Measurements from ENCODE around the gene HOXC6.

HOXC6 gene

GRCh38 chr12:54016478-54016964, 11.7 kb upstream of the HOXC6 start:
- no peak for DNase-seq

GRCh38 chr12:54017027-54017788, 11.0 kb upstream of the HOXC6 start:
- DNase-seq, result no peak

- DNase-seq, result peak; percentile 49
Measured at GRCh38 chr12:54017878-54018467, 10.3 kb upstream of the HOXC6 start.

DNA sequence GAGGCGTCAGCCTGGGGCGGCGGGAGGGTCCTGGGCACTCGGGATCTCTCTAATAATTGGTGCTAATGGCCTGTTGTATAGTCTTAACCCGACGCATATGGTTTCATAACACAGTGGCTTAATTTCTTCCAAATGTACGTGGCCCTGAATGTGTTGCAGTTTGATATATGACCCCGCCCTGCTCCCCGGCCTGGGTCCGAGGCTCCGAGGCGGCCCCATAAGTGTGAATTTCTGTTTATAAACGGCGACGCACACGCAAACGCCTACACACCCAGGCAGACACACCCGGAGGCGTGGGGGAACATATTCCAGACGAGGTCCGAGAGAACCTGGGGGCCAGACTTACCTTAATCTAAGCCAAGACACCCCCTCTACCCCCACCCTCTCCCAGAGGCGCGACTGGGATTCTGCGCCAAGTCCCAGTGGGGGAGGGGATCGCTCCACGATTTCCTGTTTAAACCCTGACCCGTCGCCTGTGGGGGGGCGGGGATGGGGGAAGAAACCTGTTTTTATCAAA, 9.7 kb upstream of the HOXC6 start:
- DNase-seq, result no peak

DNA sequence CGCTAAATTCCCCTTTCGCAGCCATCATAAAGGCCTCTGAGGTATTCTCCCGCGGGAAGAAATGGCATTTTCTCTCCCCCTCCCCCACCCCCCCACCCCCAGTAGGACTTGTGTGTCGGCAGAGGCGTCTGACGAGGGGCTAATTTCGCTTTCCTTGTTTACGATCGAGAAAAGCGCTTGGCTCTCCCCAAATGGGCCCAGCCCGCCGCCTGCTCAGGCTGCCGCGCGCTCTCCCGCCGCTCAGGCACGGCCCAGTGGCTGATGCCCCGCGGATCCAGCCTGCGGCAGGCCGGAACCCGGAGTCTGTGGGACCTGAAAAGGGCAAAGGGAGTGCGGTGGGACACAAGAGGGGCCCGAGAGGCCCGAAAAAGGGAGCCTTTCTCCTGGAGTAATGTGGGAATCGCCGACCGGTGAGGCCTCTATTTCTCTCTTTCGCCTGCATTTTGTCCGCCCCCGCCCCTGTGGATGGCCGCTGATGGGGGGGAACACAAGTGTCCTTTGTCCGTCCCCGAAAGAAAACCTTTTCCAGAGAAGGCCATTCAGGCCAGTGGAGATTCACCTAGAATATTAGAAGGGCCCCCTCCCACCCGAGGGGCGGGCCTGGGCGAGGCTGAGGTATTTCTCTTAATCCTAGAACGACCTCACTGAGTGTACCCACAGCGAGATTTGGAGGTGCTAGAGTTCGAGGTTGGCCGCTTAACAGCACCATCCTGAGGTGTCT, 9.0 kb upstream of the HOXC6 start:
- no peak for DNase-seq

- no peak for DNase-seq
Measured at GRCh38 chr12:54019924-54020590, 8.2 kb upstream of the HOXC6 start.

DNA sequence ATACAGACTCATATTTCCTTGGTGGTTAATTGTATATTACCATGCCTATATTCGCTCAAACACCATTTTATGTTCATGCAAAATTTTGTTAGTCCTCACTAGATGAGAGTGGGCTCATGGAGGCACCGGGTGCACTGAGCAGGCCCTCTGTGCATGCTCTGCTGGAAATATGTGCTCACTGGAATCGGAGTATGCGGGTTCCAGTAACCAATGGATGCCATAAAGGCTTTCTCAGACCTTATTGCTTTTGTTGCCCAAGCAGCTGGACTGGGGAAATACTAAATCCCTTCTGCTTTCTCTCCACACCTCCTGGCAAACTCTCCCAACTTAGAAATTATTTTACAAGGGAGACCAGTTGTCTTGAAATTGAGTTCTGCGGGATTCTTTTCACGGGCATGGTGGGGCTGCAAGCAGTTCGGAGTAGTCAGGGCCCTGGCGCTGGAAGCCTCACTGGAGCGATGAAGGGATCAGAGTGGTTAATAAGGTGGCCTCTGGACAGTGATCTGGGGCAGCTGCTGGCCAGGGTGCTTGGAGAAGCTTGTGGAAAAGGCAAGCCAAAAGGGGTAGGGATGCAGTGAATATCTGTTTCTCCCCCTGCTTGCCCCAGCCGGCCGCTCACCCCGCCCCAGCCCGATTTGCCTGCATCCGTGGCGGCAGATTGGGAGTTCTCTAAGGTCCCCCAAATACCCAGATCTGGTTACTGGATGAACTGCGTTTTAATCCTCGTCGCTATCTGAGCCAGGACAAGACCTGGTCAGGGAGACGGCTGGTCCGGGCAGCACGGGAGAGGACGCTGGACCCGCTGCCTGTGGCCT, 7.4 kb upstream of the HOXC6 start:
- DNase-seq, result no peak

DNA sequence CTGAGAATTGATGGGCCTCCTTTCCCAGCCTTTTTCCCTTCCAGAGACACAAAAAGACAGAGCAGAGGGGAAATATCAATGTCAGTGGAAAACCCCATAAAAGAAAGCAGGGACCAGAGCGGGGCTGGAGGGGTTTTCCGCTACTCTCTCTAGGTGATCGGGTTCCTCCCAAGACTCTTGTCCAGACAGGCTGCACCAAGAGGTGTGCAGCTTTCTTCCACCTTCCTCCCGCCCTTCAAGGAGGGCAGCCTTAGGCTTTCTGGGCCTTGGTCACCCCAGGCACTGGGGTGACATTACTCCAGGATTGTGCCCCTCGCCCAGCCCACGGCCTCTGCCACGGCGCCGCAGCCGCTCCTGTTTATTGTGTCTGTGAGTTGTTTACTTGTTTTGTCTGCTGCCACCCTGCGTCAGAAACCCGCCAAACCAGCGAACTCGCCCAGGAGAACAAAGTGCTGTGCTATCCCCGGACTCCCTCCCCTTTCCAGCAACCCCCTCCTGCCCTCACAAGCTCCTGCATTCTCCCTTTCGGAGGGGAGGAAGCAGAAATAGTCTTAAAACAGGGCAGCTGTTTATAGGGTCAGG, 6.7 kb upstream of the HOXC6 start:
- DNase-seq, result no peak

- no peak for DNase-seq
Measured at GRCh38 chr12:54022960-54023884, 5.0 kb upstream of the HOXC6 start.

- DNase-seq, result no peak
Measured at GRCh38 chr12:54024127-54024526, 4.1 kb upstream of the HOXC6 start.

DNA sequence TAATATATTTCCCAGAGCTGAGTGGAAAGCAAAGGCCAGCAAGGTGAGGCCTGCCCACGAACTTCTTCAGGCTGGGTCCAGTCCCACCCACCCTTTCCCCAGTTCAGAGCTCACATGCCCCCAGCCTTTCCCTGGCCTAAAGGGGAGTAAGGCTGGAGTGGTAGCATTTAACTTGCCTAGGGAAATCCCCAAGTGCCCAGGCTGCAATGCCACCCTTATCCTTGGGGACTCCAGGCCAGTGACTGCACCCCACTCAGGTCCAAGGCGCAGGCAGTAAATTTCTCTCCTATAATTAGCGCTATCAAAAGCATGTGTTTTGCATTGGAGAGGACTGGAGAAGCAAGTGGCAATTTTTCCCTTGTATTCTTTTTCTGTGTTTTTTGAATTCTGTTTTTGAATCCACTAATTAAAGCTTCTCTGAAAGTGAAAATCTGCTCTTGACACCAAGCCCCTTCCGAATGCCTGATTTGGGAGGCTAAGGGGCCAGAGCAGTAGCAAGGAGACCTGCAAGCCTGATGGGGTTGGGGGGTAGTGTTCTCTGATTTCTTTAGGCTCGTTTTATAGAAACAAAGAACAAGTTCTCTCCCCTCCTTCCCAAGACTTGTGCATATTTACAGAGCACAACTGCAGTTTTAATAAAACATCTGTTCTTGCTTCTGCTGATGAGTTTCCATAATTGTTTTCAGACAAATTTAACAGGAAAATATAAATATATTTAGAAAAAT, 3.5 kb upstream of the HOXC6 start:
- DNase-seq, result no peak

DNA sequence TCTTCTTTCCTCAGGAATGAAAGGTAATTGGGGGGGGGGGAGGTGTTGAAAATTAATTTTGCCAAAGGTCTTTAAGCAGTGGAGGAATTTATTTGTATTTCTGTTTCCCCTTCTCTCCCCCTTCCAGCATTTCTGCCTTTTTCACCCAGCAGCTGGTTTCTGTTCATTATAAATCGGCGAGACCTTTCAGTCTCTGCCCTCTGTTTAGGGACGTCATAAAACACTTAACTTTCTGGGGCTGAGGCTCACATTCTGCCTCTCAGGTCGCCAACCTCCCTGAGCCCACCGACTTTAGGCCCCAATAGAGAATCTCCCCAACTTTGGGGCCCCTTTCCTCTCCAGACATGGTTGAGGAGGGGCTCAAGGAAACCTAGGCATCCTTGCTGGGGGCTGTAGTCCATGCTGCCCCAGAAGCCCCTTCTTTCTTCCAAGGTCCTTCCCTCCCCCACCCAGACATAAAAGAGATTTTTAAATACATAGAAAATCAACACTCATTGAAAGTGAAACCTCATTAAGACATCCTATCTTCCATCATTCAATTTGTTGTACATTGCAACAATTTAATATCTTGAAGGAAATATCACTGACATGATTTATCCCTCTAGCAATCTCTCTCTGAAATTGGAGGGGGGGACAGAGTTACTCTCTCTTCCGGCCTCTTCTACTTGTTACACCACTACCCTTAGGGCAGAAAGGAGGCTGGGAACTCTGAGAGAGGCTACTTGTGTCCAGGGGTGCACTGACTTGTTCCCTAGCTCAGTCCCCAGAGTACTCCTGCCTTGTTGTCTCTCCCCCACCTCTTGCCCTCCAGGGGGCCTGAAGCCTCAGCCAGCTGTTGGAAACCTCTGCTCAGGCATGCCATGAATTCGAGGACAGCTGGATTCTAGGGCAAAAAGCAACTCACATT, 2.5 kb upstream of the HOXC6 start:
- DNase-seq, result no peak

DNA sequence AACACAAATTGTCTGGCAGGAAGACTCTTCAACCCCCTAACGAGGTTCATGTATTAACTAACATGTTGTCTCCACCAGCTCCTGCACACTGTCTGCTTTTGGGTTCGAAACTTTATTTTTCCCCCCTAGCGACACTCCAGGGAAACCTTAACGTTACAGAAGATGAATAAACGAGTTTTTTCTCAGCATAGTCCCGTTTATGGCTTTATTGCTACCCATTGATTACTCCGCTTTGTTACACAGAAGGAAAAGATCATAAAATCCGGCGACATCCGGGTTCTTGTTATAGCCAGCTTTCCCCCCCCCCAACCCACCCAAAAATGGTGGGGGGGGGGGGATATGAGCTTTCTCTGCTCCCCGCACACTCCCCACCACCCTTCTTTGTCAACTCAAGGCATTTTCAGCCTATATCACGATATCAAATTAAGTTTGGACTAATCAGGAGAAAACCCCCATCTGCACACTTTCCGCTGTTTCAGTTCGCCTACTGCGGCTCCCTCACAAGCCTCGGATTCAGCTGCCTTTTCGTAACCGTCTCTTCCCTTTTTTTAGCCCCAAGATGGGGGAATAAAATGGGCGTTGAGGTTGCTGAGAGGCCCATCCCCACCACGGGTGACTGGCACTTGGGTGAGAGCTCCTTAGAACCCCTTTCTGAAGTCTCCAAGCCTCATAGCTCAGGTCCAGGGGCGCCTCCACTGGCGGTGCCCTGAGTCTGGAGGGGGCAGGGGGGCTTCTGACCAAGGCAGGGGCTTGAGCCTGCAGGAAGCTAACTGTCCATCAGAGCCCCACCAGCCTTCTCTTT, 1.4 kb upstream of the HOXC6 start:
- DNase-seq, result no peak

- DNase-seq, result no peak
Measured at GRCh38 chr12:54027442-54027786, 826 bp upstream of the HOXC6 start.

DNA sequence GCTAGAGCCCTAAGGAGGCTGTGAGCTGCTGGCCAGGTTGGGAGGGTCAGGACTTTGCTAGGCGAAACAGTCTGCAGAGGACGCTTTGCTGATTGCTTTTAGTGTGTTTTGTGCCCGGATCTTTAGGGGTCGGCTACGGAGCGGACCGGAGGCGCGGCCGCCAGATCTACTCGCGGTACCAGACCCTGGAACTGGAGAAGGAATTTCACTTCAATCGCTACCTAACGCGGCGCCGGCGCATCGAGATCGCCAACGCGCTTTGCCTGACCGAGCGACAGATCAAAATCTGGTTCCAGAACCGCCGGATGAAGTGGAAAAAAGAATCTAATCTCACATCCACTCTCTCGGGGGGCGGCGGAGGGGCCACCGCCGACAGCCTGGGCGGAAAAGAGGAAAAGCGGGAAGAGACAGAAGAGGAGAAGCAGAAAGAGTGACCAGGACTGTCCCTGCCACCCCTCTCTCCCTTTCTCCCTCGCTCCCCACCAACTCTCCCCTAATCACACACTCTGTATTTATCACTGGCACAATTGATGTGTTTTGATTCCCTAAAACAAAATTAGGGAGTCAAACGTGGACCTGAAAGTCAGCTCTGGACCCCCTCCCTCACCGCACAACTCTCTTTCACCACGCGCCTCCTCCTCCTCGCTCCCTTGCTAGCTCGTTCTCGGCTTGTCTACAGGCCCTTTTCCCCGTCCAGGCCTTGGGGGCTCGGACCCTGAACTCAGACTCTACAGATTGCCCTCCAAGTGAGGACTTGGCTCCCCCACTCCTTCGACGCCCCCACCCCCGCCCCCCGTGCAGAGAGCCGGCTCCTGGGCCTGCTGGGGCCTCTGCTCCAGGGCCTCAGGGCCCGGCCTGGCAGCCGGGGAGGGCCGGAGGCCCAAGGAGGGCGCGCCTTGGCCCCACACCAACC, 1.5 kb downstream of the HOXC6 start:
- no peak for DNase-seq

DNA sequence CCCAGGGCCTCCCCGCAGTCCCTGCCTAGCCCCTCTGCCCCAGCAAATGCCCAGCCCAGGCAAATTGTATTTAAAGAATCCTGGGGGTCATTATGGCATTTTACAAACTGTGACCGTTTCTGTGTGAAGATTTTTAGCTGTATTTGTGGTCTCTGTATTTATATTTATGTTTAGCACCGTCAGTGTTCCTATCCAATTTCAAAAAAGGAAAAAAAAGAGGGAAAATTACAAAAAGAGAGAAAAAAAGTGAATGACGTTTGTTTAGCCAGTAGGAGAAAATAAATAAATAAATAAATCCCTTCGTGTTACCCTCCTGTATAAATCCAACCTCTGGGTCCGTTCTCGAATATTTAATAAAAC, 2.2 kb downstream of the HOXC6 start:
- DNase-seq, result no peak

DNA sequence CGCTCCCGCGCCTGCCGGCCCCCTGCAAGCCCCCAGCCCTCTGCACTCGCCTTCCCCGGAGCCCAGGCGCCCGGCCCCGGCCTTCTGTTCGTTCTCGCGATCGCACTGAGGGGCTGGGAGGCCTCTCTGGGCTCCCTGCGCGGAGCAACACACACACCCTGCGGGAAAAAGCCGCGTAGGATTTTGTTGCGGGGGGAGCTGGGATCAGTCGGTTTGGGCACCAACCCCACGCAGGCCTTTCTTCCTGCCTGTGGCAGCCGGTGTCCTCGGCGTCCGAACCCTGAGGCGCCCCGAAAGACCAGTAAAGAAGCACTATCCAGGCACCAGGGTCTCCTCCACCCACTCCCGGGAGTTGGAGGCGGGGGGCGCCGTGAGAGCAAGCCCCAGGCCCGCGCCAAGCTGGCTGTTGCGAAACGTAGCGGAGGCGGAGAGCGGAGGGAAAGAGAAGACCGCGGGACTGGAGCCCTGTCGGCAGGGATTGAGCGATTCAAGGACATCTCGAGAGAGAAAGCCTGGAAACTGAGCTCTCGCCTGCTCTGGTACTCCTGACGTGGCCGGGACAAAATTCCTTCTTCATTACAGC, 2.7 kb downstream of the HOXC6 start:
- DNase-seq, result no peak
